ENCODE data around the gene ZNF575.

Gene ZNF575

GRCh38 chr19:43560687-43561086, 27.7 kb downstream of the ZNF575 start:
- TF ChIP-seq CTCF (conservative IDR thresholded peaks at IDR 0.05) (no peak), ZFX (IDR thresholded peaks at IDR 0.05) (no peak)
- no peak overlapping the region for H3K27ac ChIP-seq

- no peak for TF ChIP-seq ZFX (IDR thresholded peaks at IDR 0.05)
- no peak for TF ChIP-seq CTCF (conservative IDR thresholded peaks at IDR 0.05)
- H3K27ac ChIP-seq = no peak overlapping the region
These were observed 28.4 kb downstream of the ZNF575 start for GRCh38 chr19:43561139-43561970.

GRCh38 chr19:43562226-43562697, 29.3 kb downstream of the ZNF575 start:
- TF ChIP-seq ZFX (IDR thresholded peaks at IDR 0.05) (no peak), CTCF (conservative IDR thresholded peaks at IDR 0.05) (no peak)
- no peak overlapping the region for H3K27ac ChIP-seq

- H3K27ac ChIP-seq = no peak overlapping the region
These were observed 29.8 kb downstream of the ZNF575 start for GRCh38 chr19:43562698-43563241.

GRCh38 chr19:43563816-43564457, 30.9 kb downstream of the ZNF575 start:
- no peak overlapping the region for H3K27ac ChIP-seq
- no peak for TF ChIP-seq ZFX (IDR thresholded peaks at IDR 0.05)
- no peak for TF ChIP-seq CTCF (conservative IDR thresholded peaks at IDR 0.05)

More at GRCh38 chr19:43562698-43563241, 29.8 kb downstream of the ZNF575 start:
- TF ChIP-seq ZFX (IDR thresholded peaks at IDR 0.05) (no peak), CTCF (conservative IDR thresholded peaks at IDR 0.05) (no peak)

GRCh38 chr19:43564800-43565199, 31.8 kb downstream of the ZNF575 start:
- no peak overlapping the region for H3K27ac ChIP-seq
- TF ChIP-seq ZFX (IDR thresholded peaks at IDR 0.05) (no peak), CTCF (conservative IDR thresholded peaks at IDR 0.05) (no peak)

GRCh38 chr19:43569657-43570056, 36.7 kb downstream of the ZNF575 start:
- no peak overlapping the region for H3K27ac ChIP-seq
- TF ChIP-seq ZFX (IDR thresholded peaks at IDR 0.05) (no peak), CTCF (conservative IDR thresholded peaks at IDR 0.05) (no peak)

Measured in C4-2B (cell line).